KMS-11 (cell line): ENCODE data around the gene TCEAL9.

Experiments
- H2AFZ ChIP-seq: fragments of 200-600 bp; sonication (generic); 2 replicates; pipeline ENCODE4 v1.6.1; 2016; ENCODE audit warnings: antibody characterized with exemption, mixed run types, low read depth
- H3K27ac ChIP-seq: fragments of 200-600 bp; sonication (generic); 2 replicates; pipeline ENCODE4 v1.6.1; 2016; ENCODE audit warnings: mild to moderate bottlenecking, mixed run types
- H3K27me3 ChIP-seq: fragments of 200-600 bp; sonication (generic); 2 replicates; pipeline ENCODE4 v1.6.1; 2017; ENCODE audit warnings: mild to moderate bottlenecking, low read depth, mixed run types, moderate library complexity; ENCODE audit not compliant: insufficient read depth
- H3K36me3 ChIP-seq: fragments of 200-600 bp; sonication (generic); 2 replicates; pipeline ENCODE4 v1.6.1; 2017; ENCODE audit warnings: mild to moderate bottlenecking, mixed run types; ENCODE audit not compliant: insufficient read depth
- H3K4me1 ChIP-seq: fragments of 200-600 bp; sonication (generic); 2 replicates; pipeline ENCODE4 v1.6.1; 2016; ENCODE audit warnings: mild to moderate bottlenecking, low read depth, mixed run types; ENCODE audit not compliant: poor library complexity, severe bottlenecking
- H3K4me2 ChIP-seq: fragments of 200-600 bp; sonication (generic); 2 replicates; pipeline ENCODE4 v1.7.0; 2016; ENCODE audit warnings: mild to moderate bottlenecking, mixed run types
- H3K4me3 ChIP-seq: fragments of 200-600 bp; sonication (generic); IDR thresholded peaks from 2 replicates; pipeline ENCODE4 v1.6.1; 2017; ENCODE audit warnings: low read depth, low read length, mixed read lengths; ENCODE audit not compliant: insufficient read depth
- H3K79me2 ChIP-seq: fragments of 200-600 bp; sonication (generic); 2 replicates; pipeline ENCODE4 v1.6.1; 2016; ENCODE audit warnings: low read depth, mixed run types; ENCODE audit not compliant: insufficient read depth
- H3K9ac ChIP-seq: fragments of 200-600 bp; sonication (generic); 2 replicates; pipeline ENCODE4 v1.6.1; 2016; ENCODE audit warnings: mild to moderate bottlenecking, mixed run types
- H4K20me1 ChIP-seq: fragments of 200-600 bp; sonication (generic); 2 replicates; pipeline ENCODE4 v1.6.1; 2016; ENCODE audit warnings: mild to moderate bottlenecking, mixed run types; ENCODE audit not compliant: insufficient read depth
- CTCF ChIP-seq: fragments of 200-600 bp; sonication (generic); conservative IDR thresholded peaks from 2 replicates; pipeline ENCODE4 v1.6.1; 2017; ENCODE audit warnings: low read depth, mild to moderate bottlenecking, antibody characterized with exemption, low read length, moderate library complexity, mixed read lengths

The TCEAL9 gene

GRCh38 chrX:103329991-103330390 is 26.3 kb upstream of the TCEAL9 start, which contains the start of gene TCEAL7:
Gene TCEAL7 (plus strand): TSS chrX:103330239. CDS start chrX:103331404, 1,165 bp downstream.
- no peak within 1 kb of the TSS for H3K4me3 ChIP-seq
- no peaks in the 10 kb centered on the region for H3K79me2 ChIP-seq
- no peak within 1 kb of the TSS for H3K9ac ChIP-seq
- no peak within 1 kb of the TSS for H3K27ac ChIP-seq
- no peak within 1 kb of the TSS for H2AFZ ChIP-seq
- no peak within 1 kb of the TSS for H3K4me2 ChIP-seq
- H3K4me1 ChIP-seq: no peaks in the 10 kb centered on the region
- no peaks in the 10 kb centered on the region for H4K20me1 ChIP-seq
- no peaks in the 10 kb centered on the region for H3K27me3 ChIP-seq
- TF ChIP-seq CTCF: no peak
- H3K36me3 ChIP-seq: no peaks in the 10 kb centered on the region

GRCh38 chrX:103330681-103331288 is 25.5 kb upstream of the TCEAL9 start:
- Histone ChIP-seq H3K36me3 (no peaks in the 10 kb centered on the region), H2AFZ (no peak overlapping the region), H3K27ac (no peak overlapping the region), H4K20me1 (no peaks in the 10 kb centered on the region), H3K4me1 (no peaks in the 10 kb centered on the region), H3K27me3 (no peaks in the 10 kb centered on the region), H3K4me2 (no peak overlapping the region), H3K4me3 (no peak overlapping the region), H3K79me2 (no peaks in the 10 kb centered on the region), H3K9ac (no peak overlapping the region)
- no peak for TF ChIP-seq CTCF

- Histone ChIP-seq H3K79me2 (no peaks in the 10 kb centered on the region), H3K27ac (no peak overlapping the region), H4K20me1 (no peaks in the 10 kb centered on the region), H3K4me1 (peaks cover 7% of the 10 kb centered on the region), H3K9ac (no peak overlapping the region), H2AFZ (no peak overlapping the region), H3K4me3 (no peak overlapping the region), H3K27me3 (no peaks in the 10 kb centered on the region), H3K36me3 (no peaks in the 10 kb centered on the region), H3K4me2 (no peak overlapping the region)
- no peak for TF ChIP-seq CTCF
Measured at GRCh38 chrX:103338663-103339062, 17.6 kb upstream of the TCEAL9 start.

- TF ChIP-seq CTCF: peak; percentile 76
Measured at GRCh38 chrX:103343105-103343504, 13.2 kb upstream of the TCEAL9 start.

More at GRCh38 chrX:103343105-103343504, 13.2 kb upstream of the TCEAL9 start:
- Histone ChIP-seq H3K79me2 (no peaks in the 10 kb centered on the region), H3K4me2 (no peak overlapping the region), H3K27ac (no peak overlapping the region), H3K4me3 (no peak overlapping the region), H4K20me1 (no peaks in the 10 kb centered on the region), H3K9ac (no peak overlapping the region), H3K36me3 (no peaks in the 10 kb centered on the region), H3K4me1 (peaks cover 7% of the 10 kb centered on the region), H2AFZ (peak overlapping the region; percentile 77), H3K27me3 (no peaks in the 10 kb centered on the region)
